Choroid plexus epithelial cell (primary cell): ENCODE data around the gene CACNA1D.

Source experiments
- DNase-seq: peaks from one replicate; pipeline ENCODE4 v3.0.0-alpha.2; 2010; ENCODE audit warnings: low read depth
- H3K4me3 ChIP-seq: 2 replicates; pipeline ENCODE4 v1.5.1; 2011; ENCODE audit warnings: low read depth, mild to moderate bottlenecking, control low read depth, low read length, moderate library complexity
- CTCF ChIP-seq: conservative IDR thresholded peaks from 2 replicates; pipeline ENCODE4 v1.5.1; 2011; ENCODE audit warnings: low read depth, mild to moderate bottlenecking, control low read depth, inconsistent platforms, low read length, moderate library complexity

CACNA1D gene

DNA sequence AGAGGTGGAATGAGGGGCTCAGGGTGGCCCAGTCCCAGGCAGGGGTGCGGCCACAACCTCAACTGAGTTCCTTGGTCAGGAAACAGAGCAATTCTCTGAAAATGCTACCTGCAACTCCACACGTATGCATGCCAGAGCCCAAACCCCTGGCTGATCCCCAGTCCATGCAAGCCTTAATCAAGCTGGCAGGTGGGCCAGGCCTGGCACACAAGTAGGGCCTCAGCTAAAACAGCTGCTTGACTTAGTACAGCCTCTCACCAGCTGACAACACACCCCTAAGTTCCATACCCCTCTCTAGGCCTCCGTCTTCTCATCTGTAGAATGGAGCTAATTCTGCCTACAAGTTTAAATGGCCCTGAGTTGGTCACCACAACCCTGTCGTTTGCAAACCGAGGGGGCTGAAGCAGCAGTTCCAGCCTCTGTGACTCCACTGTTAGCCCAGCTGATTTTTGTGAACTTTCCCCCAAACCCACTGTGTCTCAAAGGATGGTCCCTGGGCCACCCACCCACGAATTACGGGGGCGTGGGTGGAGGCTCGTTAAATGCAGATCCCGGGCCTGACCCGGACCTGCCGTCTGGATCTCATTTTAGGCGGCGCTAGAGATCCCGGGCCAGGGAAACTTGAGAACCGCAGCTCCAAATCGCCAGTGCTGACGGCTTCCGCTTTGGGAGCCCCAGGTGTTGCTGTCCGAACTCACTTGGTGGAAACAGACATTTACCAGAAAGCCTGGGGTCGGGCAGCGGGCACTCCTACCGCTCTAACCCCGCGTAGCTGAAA lies 350.9 kb downstream of the CACNA1D start:
- peak; percentile 41 for DNase-seq
- peak overlapping the region; percentile 56 for H3K4me3 ChIP-seq
- TF ChIP-seq CTCF = peak; percentile 46

- no peak for TF ChIP-seq CTCF
- H3K4me3 ChIP-seq = peak overlapping the region; percentile 56
- no peak for DNase-seq
Measured at GRCh38 chr3:53845881-53846133, 351.4 kb downstream of the CACNA1D start.

DNA sequence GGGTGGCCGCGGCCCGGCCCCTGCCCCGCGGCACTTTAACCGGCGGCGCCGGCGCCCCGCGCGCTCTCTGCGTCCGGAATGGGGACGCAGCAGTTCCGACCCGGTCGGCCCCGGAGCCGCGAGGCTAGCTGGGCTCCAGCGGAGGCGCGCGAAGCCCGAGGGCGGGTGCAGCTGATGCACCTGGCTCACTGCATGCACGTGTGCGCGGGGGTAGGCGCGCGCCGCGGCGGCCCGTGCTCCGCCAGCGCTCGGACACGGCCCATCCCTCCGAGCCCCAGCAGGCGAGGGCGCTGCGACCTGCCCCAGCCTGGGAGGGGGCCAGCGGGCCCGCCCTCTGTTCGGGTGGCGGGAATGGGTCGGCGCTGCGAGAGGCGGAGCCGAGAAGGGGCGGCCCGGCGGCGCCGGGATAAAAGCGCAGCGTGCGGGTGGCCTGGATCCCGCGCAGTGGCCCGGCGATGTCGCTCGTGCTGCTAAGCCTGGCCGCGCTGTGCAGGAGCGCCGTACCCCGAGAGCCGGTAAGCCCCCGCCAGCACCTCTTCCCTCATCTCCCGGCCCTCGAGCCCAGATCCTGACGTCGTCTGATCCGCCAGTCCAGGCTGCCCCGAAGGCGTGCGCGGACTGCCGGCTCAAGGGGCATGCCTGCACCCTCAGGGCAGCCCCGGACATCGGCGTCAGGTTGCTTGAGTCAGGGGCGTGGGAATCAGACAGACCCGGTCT lies 351.9 kb downstream of the CACNA1D start, which contains the start of the genes CHDH and IL17RB:
TSS of gene CHDH (minus strand) at position 286 of the 717 bp plus-strand sequence. CDS start 22,411 bp downstream, outside the sequence.
TSS of gene IL17RB (plus strand) at position 435 of the 717 bp plus-strand sequence. CDS start at position 456, 21 bp downstream.
- DNase-seq = no peak
- no peak for TF ChIP-seq CTCF
- H3K4me3 ChIP-seq = peak within 1 kb of the TSS; percentile 56

DNA sequence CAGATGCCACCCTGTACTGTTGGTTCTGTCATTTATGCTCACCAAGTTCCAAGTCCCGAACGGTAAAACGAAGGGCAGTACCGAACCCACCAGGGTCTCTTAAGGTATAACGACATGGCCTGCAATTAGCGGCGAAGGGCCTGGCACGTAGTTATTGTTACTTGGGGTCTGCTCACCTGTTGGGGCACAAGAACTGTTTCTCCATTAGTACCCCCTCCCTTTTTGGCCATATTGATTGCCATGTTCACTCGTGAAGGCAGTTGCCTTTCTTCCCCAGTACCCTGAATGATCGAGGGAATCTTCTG lies 352.4 kb downstream of the CACNA1D start:
- no peak overlapping the region for H3K4me3 ChIP-seq
- no peak for TF ChIP-seq CTCF
- no peak for DNase-seq

- H3K4me3 ChIP-seq = no peak overlapping the region
- no peak for TF ChIP-seq CTCF
- DNase-seq = no peak
Measured at GRCh38 chr3:53849916-53850315, 355.5 kb downstream of the CACNA1D start.

DNA sequence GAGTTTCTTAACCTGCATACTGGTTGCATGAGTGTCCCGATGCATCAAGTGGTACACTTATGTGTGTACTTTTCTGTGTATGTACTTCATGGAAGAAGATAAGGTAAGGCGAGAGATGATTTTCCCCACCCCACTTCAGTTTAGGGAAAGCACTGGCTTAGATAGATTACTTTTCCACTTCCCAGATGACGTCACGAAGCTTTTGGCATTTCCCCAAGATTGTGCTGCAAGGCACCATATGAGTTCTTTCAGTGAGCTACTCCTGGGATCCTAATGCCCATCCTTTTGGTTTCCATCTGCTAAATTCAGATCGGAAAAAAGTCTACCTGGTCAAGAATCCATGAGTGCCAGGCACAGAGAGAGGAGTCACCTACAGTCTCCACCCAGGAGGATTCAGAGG lies 356.5 kb downstream of the CACNA1D start:
- no peak overlapping the region for H3K4me3 ChIP-seq
- peak; percentile 51 for DNase-seq
- TF ChIP-seq CTCF = no peak

- no peak overlapping the region for H3K4me3 ChIP-seq
Measured at GRCh38 chr3:53856964-53857363, 362.6 kb downstream of the CACNA1D start.

More at GRCh38 chr3:53856964-53857363, 362.6 kb downstream of the CACNA1D start:
- DNase-seq = no peak
- TF ChIP-seq CTCF = no peak
